H1 (cell line): ENCODE data around the gene CAMTA1. TPM values are rescaled to one million over a fixed set of nuclear protein-coding genes. Genes with fewer than 3 reads are reported as not detected.

Experiments
- CBX5 ChIP-seq: fragments of 300-800, 300-1000 bp; sonication (generic); IDR thresholded peaks from 2 replicates; pipeline ENCODE4 v1.7.1; 2016; ENCODE audit warnings: antibody characterized with exemption, low read length, low read depth
- CREB1 ChIP-seq: IDR thresholded peaks from 2 replicates; pipeline ENCODE4 v1.6.1; 2012; ENCODE audit warnings: inconsistent platforms
- GABPA ChIP-seq: IDR thresholded peaks from 2 replicates; pipeline ENCODE4 v1.6.1; 2011; ENCODE audit warnings: mild to moderate bottlenecking, low read length, moderate library complexity, borderline replicate concordance; ENCODE audit not compliant: insufficient read depth
- JUN ChIP-seq: IDR thresholded peaks from 2 replicates; pipeline ENCODE4 v1.6.1; 2011; ENCODE audit warnings: low read depth, mild to moderate bottlenecking, improper control_type of control experiment, low read length
- MAFK ChIP-seq: IDR thresholded peaks from 2 replicates; pipeline ENCODE4 v1.6.1; 2012; ENCODE audit warnings: low read depth, mild to moderate bottlenecking, improper control_type of control experiment, low read length
- NANOG ChIP-seq: IDR thresholded peaks from 2 replicates; pipeline ENCODE4 v1.6.1; 2011; ENCODE audit warnings: low read length, low read depth, mild to moderate bottlenecking, inconsistent platforms; ENCODE audit not compliant: insufficient read depth, poor library complexity, severe bottlenecking
- NRF1 ChIP-seq: IDR thresholded peaks from 2 replicates; pipeline ENCODE4 v1.6.1; 2011; ENCODE audit warnings: mild to moderate bottlenecking, low read depth, low read length, improper control_type of control experiment
- TEAD4 ChIP-seq: IDR thresholded peaks from 2 replicates; pipeline ENCODE4 v1.6.1; 2012; ENCODE audit warnings: low read depth, low read length, inconsistent platforms, mixed read lengths
- ZNF274 ChIP-seq: IDR thresholded peaks from 2 replicates; pipeline ENCODE4 v1.7.0; 2012; ENCODE audit warnings: low read length, borderline replicate concordance; ENCODE audit errors: extremely low read depth
- polyA plus RNA-seq, 7 experiments: library from polyadenylated mRNA; depleted of rRNA in 3 of 7; stranded (reverse) in 5 of 7; unstranded in 2 of 7; fragments of >200 nt in 5 of 7; fragments of 200-250 nt in 2 of 7; gene quantifications; 1 replicate in 5 of 7; 2 replicates in 1 of 7; 4 replicates in 1 of 7; pipeline versions ENCODE4 v1.2.1 to v1.2.3, GENCODE V29; 2011 to 2013; ENCODE audit warnings: missing spikeins in 2 of 7, mixed read lengths in 2 of 7
- total RNA-seq: library from RNA; stranded (reverse); fragmentation: NEBNext Ultra II Directional; extraction: Animal tissue kit (Norgen Biotek cat#: 25700); gene quantifications from 2 replicates; pipeline ENCODE4 v1.2.1, GENCODE V29; 2021
- TF ChIP-seq, protein P1 (sequence below): IDR thresholded peaks from 2 replicates; pipeline ENCODE4 v1.6.1; 2012; ENCODE audit warnings: inconsistent platforms

Gene CAMTA1
- total and polyA plus RNA-seq, 2 of the 8 experiments (the other 6 are each of a cell fraction or from before 2014, with no cell fraction given): 65.0 to 119 TPM

DNA sequence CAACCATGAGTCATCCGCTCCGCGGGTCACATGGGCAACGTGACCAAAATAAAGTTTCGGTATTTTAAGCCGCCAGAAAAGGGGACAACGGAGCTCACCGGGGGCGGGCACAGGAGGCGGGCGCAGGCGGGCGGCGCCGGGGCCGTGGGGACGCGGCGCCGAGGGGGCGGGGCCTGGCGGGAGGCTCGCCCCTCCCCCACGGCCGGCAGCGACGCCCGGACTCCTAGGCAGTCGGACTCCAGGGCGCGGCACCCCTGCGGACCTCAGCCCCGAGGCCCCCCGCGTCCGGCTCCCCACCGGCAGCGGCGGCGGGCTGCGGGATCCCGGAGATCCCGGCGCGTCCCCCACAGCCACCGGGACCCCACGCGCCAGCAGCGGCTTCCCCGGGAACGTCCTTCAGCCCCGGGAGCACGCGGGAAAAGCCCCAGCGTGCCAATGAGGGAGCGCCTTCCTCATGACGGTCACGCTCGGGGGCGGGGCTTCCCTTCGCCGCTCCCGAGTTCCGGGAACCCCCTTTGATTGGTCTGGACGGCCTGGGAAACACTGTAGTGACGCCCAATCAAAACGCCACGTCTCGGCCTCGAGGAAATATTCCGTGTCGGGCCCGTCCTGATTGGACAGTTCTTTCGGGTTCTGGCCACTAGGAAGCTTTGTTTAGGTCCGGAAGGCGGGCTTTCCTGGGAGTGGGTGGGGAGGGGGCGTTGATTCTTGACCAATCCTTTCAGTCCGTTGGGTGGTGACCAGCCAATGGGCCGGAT, 515 bp upstream of the CAMTA1 start (continued):
- no peak for TF ChIP-seq NANOG
- no peak for TF ChIP-seq GABPA
- peak; percentile 52 for TF ChIP-seq CREB1
- TF ChIP-seq NRF1: no peak
- TF ChIP-seq MAFK: no peak
- TF ChIP-seq ZNF274: no peak
- no peak for TF ChIP-seq JUN
- TF ChIP-seq, protein P1, sequence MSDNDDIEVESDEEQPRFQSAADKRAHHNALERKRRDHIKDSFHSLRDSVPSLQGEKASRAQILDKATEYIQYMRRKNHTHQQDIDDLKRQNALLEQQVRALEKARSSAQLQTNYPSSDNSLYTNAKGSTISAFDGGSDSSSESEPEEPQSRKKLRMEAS: peak; percentile 93
- TF ChIP-seq CBX5: no peak
- 0 out of 2 replicates have a peak, but pooled peaks have one; percentile 2 for TF ChIP-seq TEAD4
